HL-60 (cell line): Measurements from ENCODE around the gene DNAH17.
A peak's percentile ranks its signal among the peaks of the same experiment; 100 is the strongest.

ENCODE experiments used
- DNase-seq, 2 experiments: peaks; one replicate each; pipeline ENCODE4 v3.0.0-alpha.2; 2010 to 2020; ENCODE audit warnings: low read depth in 1 of 2, low spot score in 1 of 2
- H3K27ac ChIP-seq: fragments of 250-450 bp; sonication (Bioruptor Pico); replicated peaks from 2 replicates; pipeline ENCODE4 v1.5.1; 2020; ENCODE audit warnings: mild to moderate bottlenecking, moderate library complexity
- H3K27me3 ChIP-seq: fragments of 250-450 bp; sonication (Bioruptor Pico); 2 replicates; pipeline ENCODE4 v1.5.1; 2021; ENCODE audit warnings: mild to moderate bottlenecking, moderate library complexity; ENCODE audit not compliant: insufficient read depth, poor library complexity, severe bottlenecking
- H3K4me3 ChIP-seq: replicated peaks from 2 replicates; pipeline ENCODE4 v1.5.1; 2011; ENCODE audit warnings: mild to moderate bottlenecking, control low read depth, low read length; ENCODE audit not compliant: insufficient read depth
- GABPA ChIP-seq: IDR thresholded peaks from 2 replicates; pipeline ENCODE4 v1.6.1; 2012; ENCODE audit warnings: low read depth
- POLR2AphosphoS5 ChIP-seq: IDR thresholded peaks from 2 replicates; pipeline ENCODE4 v1.6.1; 2012; ENCODE audit warnings: low read depth
- SPI1 ChIP-seq: IDR thresholded peaks from 2 replicates; pipeline ENCODE4 v1.6.1; 2012; ENCODE audit warnings: low read depth, mild to moderate bottlenecking, borderline replicate concordance
- TF ChIP-seq, protein P1 (sequence below): IDR thresholded peaks from 2 replicates; pipeline ENCODE4 v1.6.1; 2012; ENCODE audit warnings: low read depth; ENCODE audit not compliant: insufficient replicate concordance
- TF ChIP-seq, protein P2 (sequence below): IDR thresholded peaks from one replicate; pipeline ENCODE4 v1.5.1; 2011; ENCODE audit warnings: low read length, control low read depth, inconsistent platforms; ENCODE audit not compliant: insufficient read depth

DNAH17 gene

DNA sequence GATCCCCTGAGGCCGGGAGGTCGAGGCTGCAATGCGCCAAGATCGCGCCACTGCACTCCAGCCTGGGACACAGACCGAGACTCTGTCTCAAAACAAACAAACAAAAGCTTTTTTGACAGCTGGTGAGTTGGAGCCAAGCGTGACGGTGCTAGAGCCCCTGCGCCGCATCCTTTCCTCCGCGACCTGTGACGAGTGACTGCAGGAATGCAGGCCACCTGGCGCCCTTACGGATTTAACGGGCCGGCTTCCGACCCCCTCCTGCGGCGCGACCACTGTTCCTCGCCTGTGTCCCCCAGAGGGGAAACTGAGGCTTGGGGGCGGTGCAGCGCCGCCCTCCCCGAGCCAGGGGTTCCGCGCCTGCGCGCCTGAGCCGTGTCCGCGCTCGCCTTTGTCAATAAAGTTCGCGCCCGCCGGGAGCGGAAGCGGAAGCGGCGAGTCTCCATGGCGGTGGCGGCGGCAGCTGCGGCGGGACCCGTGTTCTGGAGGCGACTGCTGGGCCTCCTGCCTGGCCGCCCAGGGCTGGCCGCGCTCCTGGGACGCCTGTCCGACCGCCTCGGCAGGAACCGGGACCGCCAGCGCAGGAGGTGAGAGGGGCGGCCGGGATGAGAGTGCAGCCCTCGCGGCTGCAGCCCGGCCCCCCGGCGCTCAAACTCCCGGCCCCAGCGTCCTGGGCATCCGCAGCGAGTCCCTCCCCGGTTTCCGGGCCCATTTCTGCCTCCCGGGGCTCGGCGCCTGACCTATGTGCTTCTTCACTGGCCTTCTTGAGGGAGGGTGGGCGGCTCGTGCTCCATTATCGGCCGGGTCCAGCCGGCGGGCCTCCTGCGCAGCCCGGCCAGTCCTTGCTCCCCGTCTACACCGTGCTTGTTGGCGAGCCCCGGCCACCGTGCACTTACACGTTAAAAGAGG is 198.7 kb downstream of the DNAH17 start, which contains the start of gene PGS1:
PGS1 (plus strand) TSS at position 425 of the 906 bp plus-strand sequence; CDS start at position 442, 17 bp downstream.
- peak in 1 of 2 experiments; percentile 75 for DNase-seq
- peak within 1 kb of the TSS; percentile 72 for H3K27ac ChIP-seq
- peak within 1 kb of the TSS; percentile 96 for H3K4me3 ChIP-seq
- H3K27me3 ChIP-seq, result no peaks in the 10 kb centered on the region
- TF ChIP-seq GABPA, result peak; percentile 93
- TF ChIP-seq POLR2AphosphoS5, result peak; percentile 90
- TF ChIP-seq SPI1, result peak; percentile 80
- TF ChIP-seq, protein P1, sequence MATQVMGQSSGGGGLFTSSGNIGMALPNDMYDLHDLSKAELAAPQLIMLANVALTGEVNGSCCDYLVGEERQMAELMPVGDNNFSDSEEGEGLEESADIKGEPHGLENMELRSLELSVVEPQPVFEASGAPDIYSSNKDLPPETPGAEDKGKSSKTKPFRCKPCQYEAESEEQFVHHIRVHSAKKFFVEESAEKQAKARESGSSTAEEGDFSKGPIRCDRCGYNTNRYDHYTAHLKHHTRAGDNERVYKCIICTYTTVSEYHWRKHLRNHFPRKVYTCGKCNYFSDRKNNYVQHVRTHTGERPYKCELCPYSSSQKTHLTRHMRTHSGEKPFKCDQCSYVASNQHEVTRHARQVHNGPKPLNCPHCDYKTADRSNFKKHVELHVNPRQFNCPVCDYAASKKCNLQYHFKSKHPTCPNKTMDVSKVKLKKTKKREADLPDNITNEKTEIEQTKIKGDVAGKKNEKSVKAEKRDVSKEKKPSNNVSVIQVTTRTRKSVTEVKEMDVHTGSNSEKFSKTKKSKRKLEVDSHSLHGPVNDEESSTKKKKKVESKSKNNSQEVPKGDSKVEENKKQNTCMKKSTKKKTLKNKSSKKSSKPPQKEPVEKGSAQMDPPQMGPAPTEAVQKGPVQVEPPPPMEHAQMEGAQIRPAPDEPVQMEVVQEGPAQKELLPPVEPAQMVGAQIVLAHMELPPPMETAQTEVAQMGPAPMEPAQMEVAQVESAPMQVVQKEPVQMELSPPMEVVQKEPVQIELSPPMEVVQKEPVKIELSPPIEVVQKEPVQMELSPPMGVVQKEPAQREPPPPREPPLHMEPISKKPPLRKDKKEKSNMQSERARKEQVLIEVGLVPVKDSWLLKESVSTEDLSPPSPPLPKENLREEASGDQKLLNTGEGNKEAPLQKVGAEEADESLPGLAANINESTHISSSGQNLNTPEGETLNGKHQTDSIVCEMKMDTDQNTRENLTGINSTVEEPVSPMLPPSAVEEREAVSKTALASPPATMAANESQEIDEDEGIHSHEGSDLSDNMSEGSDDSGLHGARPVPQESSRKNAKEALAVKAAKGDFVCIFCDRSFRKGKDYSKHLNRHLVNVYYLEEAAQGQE, result peak; percentile 44
- TF ChIP-seq, protein P2, sequence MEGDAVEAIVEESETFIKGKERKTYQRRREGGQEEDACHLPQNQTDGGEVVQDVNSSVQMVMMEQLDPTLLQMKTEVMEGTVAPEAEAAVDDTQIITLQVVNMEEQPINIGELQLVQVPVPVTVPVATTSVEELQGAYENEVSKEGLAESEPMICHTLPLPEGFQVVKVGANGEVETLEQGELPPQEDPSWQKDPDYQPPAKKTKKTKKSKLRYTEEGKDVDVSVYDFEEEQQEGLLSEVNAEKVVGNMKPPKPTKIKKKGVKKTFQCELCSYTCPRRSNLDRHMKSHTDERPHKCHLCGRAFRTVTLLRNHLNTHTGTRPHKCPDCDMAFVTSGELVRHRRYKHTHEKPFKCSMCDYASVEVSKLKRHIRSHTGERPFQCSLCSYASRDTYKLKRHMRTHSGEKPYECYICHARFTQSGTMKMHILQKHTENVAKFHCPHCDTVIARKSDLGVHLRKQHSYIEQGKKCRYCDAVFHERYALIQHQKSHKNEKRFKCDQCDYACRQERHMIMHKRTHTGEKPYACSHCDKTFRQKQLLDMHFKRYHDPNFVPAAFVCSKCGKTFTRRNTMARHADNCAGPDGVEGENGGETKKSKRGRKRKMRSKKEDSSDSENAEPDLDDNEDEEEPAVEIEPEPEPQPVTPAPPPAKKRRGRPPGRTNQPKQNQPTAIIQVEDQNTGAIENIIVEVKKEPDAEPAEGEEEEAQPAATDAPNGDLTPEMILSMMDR, result no peak

DNA sequence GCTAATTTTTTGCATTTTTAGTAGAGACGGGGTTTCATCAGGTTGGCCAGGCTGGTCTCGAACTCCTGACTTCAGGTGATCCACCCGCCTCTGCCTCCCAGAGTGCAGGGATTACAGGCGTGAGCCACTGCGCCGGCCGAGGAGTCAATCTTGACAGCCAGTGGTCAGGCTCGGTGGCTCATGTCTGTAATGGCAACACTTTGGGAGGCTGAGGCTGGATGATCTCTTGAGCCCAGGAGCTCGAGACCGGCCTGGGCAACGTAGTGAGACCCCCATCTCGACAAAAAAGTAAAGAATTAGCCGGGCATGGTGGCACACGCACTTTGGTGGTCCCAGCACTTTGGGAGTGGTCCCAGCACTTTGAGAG is 199.4 kb downstream of the DNAH17 start:
- H3K27me3 ChIP-seq, result no peaks in the 10 kb centered on the region
- TF ChIP-seq POLR2AphosphoS5 (no peak), GABPA (no peak), SPI1 (no peak)
- TF ChIP-seq, protein P2, result no peak
- TF ChIP-seq, protein P1, result no peak
- peak overlapping the region; percentile 96 for H3K4me3 ChIP-seq
- DNase-seq, result no peak
- peak overlapping the region; percentile 72 for H3K27ac ChIP-seq

DNA sequence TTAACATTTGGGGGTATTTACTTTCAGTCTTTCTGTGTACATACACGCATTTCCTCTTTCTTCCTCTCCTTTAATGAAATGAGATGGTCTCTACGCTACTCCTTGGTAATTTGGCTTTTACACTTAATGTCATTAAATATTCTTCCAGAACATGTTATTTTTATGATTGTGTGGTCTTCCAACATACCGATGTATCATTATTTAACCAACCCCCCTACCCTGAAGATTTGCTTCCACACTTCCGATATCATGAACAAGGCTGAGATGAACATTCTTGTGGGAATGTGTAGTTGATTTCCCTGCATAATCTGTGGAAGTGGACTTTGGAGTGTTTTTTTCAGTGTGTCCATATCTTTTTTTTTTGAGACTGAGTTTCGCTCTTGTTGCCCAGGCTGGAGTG is 201.0 kb downstream of the DNAH17 start:
- peak; percentile 51; the same call in 1 of the 2 replicates for TF ChIP-seq SPI1
- TF ChIP-seq, protein P1, result no peak
- no peak overlapping the region for H3K4me3 ChIP-seq
- DNase-seq, result no peak
- no peaks in the 10 kb centered on the region for H3K27me3 ChIP-seq
- H3K27ac ChIP-seq, result no peak overlapping the region
